Right lobe of liver (tissue), 6 donors: Measurements from ENCODE around the gene GNPTAB. TPM values are rescaled to one million over a fixed set of nuclear protein-coding genes. Genes with fewer than 3 reads are reported as not detected.

Source experiments
- ATAC-seq, 4 donors: fragments of 200-7000 bp; cut with Tn5 transposase; one replicate each; pipeline ENCODE4 v1.9.1; 2020; ENCODE audit warnings: mild to moderate bottlenecking in 4 of 4, moderate library complexity in 4 of 4
- DNase-seq, 3 donors: peaks; one replicate each; pipeline ENCODE4 v3.0.0-alpha.2; 2020
- H3K27ac ChIP-seq, 3 donors: fragments of 200-600 bp; one replicate each; pipeline ENCODE4 v1.8.0; 2022
- H3K27me3 ChIP-seq, 2 donors: fragments of 200-600 bp; one replicate each; pipeline ENCODE4 v1.8.0; 2022
- H3K36me3 ChIP-seq, 4 donors: fragments of 200-600 bp; sonication (generic) in 1 of 4; one replicate each; pipeline versions ENCODE4 v1.5.1 to v1.8.0; 2017 to 2022; ENCODE audit warnings: control low read depth in 1 of 4
- H3K4me1 ChIP-seq, 4 donors: fragments of 200-600 bp; sonication (generic) in 1 of 4; one replicate each; pipeline versions ENCODE4 v1.5.1 to v1.8.0; 2017 to 2022; ENCODE audit warnings: control low read depth in 1 of 4
- H3K4me3 ChIP-seq, 3 donors: fragments of 200-600 bp; one replicate each; pipeline ENCODE4 v1.8.0; 2022
- H3K9me3 ChIP-seq, 4 donors: fragments of 200-600 bp; sonication (generic) in 1 of 4; one replicate each; pipeline versions ENCODE4 v1.5.1 to v1.8.0; 2017 to 2022; ENCODE audit warnings: control low read depth in 1 of 4
- POLR2A ChIP-seq: fragments of 450-650 bp; IDR thresholded peaks from one replicate; pipeline ENCODE4 v1.6.1; 2017; ENCODE audit warnings: antibody characterized with exemption, mild to moderate bottlenecking
- WGBS: methylation state at CpG from one replicate; pipeline ENCODE4 v1.1.6; 2018; ENCODE audit warnings: low coverage, low lambda C conversion rate; ENCODE audit not compliant: insufficient coverage; ENCODE audit errors: missing lambda C conversion rate; 5-methylcytosine and 5-hydroxymethylcytosine counted together
- intact Hi-C, 2 donors: fragments of 100-400 bp; cut with DNase I; formaldehyde crosslinking; loops; one replicate each; pipeline versions ENCODE4 v1.11.2 to v1.14.1; 2022
- total RNA-seq, 6 experiments: library from RNA; depleted of rRNA in 2 of 6; stranded (reverse); fragments of >200 nt in 2 of 6; fragmentation: NEBNext Ultra II Directional in 3 of 6; extraction: Animal tissue kit (Norgen Biotek cat#: 25700) in 3 of 6; gene quantifications; one replicate each; pipeline versions ENCODE4 v1.1.0 to v1.2.4, GENCODE V29; 2016 to 2023
- TF ChIP-seq, protein P1 (sequence below), 4 donors: fragments of 200-600 bp in 3 of 4; fragments of 450-650 bp in 1 of 4; IDR thresholded peaks; one replicate each; pipeline versions ENCODE4 v1.5.1 to v1.8.0; 2016 to 2022; ENCODE audit warnings: antibody characterized with exemption in 4 of 4, mild to moderate bottlenecking in 2 of 4
- donor health status: DM: no; HTN: yes; CAD: no.
- donor health status: DM: no; HTN: no; CAD: no.
- donor health status: DM: no; HTN: no; CAD: no.
- donor health status: DM: no; HTN: yes; CAD: no.
- donor health status: DM: no; HTN: yes; CAD: no.

The GNPTAB gene
- total RNA-seq, 6 experiments from 2014 or later = 8.8 to 17.4 (median 14.1) TPM

DNA sequence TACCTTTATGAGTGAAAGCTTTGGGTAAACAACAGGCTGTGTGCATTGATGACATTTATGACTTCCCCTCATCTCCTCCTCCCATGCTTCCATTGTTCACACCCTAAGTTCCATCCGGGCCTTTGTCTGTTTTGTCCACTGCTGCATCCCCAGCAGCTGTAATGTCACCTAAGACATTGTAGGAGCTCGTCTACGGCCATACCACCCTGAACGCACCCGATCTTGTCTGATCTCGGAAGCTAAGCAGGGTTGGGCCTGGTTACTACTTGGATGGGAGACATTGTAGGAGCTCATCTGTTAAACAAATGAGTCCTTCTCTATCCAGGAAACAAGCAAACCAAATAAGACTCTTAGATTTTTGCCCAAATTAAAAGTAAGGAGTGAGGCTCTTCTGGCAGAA is 51.1 kb downstream of the GNPTAB start:
- Histone ChIP-seq H3K4me3 (no peak overlapping the region), H3K9me3 (no peaks in the 10 kb centered on the region), H3K27ac (no peak overlapping the region), H3K27me3 (no peaks in the 10 kb centered on the region), H3K36me3 (peaks cover 0 to 2% (median 0%) of the 10 kb centered on the region in 4 donors), H3K4me1 (no peaks in the 10 kb centered on the region)
- TF ChIP-seq POLR2A = no peak
- TF ChIP-seq, protein P1, sequence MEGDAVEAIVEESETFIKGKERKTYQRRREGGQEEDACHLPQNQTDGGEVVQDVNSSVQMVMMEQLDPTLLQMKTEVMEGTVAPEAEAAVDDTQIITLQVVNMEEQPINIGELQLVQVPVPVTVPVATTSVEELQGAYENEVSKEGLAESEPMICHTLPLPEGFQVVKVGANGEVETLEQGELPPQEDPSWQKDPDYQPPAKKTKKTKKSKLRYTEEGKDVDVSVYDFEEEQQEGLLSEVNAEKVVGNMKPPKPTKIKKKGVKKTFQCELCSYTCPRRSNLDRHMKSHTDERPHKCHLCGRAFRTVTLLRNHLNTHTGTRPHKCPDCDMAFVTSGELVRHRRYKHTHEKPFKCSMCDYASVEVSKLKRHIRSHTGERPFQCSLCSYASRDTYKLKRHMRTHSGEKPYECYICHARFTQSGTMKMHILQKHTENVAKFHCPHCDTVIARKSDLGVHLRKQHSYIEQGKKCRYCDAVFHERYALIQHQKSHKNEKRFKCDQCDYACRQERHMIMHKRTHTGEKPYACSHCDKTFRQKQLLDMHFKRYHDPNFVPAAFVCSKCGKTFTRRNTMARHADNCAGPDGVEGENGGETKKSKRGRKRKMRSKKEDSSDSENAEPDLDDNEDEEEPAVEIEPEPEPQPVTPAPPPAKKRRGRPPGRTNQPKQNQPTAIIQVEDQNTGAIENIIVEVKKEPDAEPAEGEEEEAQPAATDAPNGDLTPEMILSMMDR (IDR thresholded peaks at IDR 0.05) = no peak
- 100% methylated on average over 5 of the region's 6 CpGs for WGBS
- ATAC-seq = no peak
- intact Hi-C loops = loop anchor here (10.0 kb wide), 1 partner anchor 55 kb away; the partner anchor contains the start of gene GNPTAB (in 2 of the 2)
- no peak for DNase-seq

DNA sequence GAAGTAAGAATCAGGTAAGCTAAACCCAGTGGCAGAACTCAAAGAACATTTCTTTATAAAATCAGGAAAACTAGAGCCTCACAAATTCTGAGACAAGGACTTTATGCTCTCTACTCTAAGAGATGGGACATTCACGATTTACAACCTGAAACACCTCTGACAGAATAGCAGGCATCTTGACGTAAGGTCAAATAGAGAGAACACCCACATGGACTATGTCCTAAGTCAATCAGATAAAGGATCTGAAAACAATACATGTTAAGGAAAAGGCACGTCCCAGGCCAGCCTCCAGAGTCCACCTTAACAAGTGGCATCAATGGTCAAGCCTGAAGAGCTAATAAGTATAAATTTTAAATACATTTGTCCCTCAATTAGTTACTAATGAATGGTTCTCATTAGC is 51.6 kb downstream of the GNPTAB start:
- Histone ChIP-seq H3K9me3 (no peaks in the 10 kb centered on the region), H3K36me3 (peaks cover 0 to 2% (median 0%) of the 10 kb centered on the region in 4 donors), H3K4me3 (no peak overlapping the region), H3K27ac (no peak overlapping the region), H3K4me1 (no peaks in the 10 kb centered on the region), H3K27me3 (no peaks in the 10 kb centered on the region)
- WGBS = 47% methylated on average over 3 of the region's 3 CpGs
- DNase-seq (no peak), ATAC-seq (peak in 1 of 4 donors; percentile 34)
- intact Hi-C loops = loop anchor here (10.0 kb wide), 1 partner anchor 56 kb away; the partner anchor contains the start of gene GNPTAB (in 2 of the 2)
- TF ChIP-seq, protein P1 (IDR thresholded peaks at IDR 0.05) = no peak
- no peak for TF ChIP-seq POLR2A

GRCh38 chr12:101777978-101778377 is 52.8 kb downstream of the GNPTAB start:
- no peak for DNase-seq
- ATAC-seq = no peak
- H3K4me1 ChIP-seq = no peaks in the 10 kb centered on the region
- no peak overlapping the region for H3K27ac ChIP-seq
- no peaks in the 10 kb centered on the region for H3K9me3 ChIP-seq
- TF ChIP-seq, protein P1 (IDR thresholded peaks at IDR 0.05) = no peak
- no peak for TF ChIP-seq POLR2A
- H3K36me3 ChIP-seq = no peaks in the 10 kb centered on the region
- 79% methylated on average over 3 of the region's 4 CpGs for WGBS
- H3K4me3 ChIP-seq = no peak overlapping the region
- intact Hi-C loops = loop anchor here (10.0 kb wide), 1 partner anchor 57 kb away; the partner anchor contains the start of gene GNPTAB (in 2 of the 2)
- no peaks in the 10 kb centered on the region for H3K27me3 ChIP-seq

DNA sequence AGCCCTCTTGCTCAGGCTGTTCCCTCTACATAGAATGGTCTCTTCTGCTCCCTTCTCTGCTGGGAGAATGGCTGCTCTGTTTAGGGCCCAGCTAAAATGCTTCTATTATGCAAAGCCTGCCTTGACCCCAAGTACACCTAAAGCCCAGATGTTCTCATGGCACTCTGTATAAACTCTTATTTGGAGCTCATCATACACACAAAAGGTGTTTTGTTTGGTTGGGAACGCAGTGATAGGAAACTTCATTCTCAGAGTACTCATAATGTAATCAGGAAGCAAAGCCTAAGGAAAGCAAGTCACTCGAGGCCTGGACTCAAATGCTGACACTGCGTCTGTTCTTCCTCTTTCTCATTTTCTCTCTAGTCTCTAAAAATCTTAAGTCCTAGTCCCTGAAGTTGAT is 53.3 kb downstream of the GNPTAB start:
- no peaks in the 10 kb centered on the region for H3K9me3 ChIP-seq
- no peak for TF ChIP-seq POLR2A
- TF ChIP-seq, protein P1 (IDR thresholded peaks at IDR 0.05) = no peak
- no peak overlapping the region for H3K27ac ChIP-seq
- no peaks in the 10 kb centered on the region for H3K36me3 ChIP-seq
- ATAC-seq (peak in 2 of 4 donors; percentile 22 to 49), DNase-seq (no peak)
- no peaks in the 10 kb centered on the region for H3K4me1 ChIP-seq
- intact Hi-C loops = loop anchor here (10.0 kb wide), 1 partner anchor 57 kb away; the partner anchor contains the start of gene GNPTAB (in 2 of the 2)
- no peak overlapping the region for H3K4me3 ChIP-seq
- 50% methylated on average over 3 of the region's 3 CpGs for WGBS
- no peaks in the 10 kb centered on the region for H3K27me3 ChIP-seq
